Activated T-cell treated with anti-CD3 and anti-CD28 coated beads, Interleukin-2, amount 50 U/mL, for 48 hours (primary cell): ENCODE measurements around the gene TNXB.
"Not testable (repeated sequence)": the region's sequence is repeated elsewhere in the genome, so short reads cannot be mapped to it uniquely, and the experiment has no call there.

Source experiments
- DNase-seq, 2 experiments: peaks; one replicate each; pipeline ENCODE4 v3.0.0-alpha.2; 2020

TNXB gene

DNA sequence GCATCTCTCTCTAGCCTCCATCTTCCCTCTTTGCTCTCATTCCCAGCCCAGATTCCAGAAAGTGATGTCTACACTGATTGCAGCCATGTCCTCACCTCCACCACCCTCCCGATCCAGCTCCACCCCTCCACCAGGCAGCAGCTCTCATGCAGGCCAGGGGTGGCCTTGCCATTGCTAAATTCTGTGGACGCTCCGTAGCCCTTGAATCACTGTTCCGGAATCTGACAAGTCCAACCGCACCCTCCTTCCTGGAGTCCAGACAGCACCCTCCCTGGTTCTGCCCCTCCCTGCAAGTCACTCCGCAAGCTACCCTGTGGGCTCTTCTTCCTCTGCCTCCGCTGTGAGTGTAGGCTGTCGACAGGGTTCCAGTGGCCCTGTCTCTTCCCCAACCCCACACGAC is 26.2 kb downstream of the TNXB start:
- DNase-seq: no peak

DNA sequence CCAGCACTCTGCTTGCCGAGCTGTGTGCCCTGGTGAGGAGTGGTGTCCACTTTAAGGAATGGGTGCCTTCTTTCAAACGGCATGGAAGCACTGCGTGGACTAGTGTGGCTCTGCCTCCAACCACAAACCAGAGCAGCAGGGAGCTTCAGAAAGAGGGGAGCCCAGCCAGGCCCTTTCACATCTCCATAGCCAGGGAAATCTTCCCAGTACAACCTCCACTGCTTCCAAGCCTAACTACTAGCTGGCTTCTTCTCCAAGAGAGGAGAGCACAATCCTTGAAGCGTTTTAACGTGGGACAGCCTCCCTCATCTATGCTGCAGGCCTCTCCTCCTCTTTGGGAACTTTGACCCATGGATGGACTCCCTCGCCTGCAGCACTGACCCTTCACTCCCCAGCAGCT is 26.7 kb downstream of the TNXB start:
- DNase-seq: no peak

DNA sequence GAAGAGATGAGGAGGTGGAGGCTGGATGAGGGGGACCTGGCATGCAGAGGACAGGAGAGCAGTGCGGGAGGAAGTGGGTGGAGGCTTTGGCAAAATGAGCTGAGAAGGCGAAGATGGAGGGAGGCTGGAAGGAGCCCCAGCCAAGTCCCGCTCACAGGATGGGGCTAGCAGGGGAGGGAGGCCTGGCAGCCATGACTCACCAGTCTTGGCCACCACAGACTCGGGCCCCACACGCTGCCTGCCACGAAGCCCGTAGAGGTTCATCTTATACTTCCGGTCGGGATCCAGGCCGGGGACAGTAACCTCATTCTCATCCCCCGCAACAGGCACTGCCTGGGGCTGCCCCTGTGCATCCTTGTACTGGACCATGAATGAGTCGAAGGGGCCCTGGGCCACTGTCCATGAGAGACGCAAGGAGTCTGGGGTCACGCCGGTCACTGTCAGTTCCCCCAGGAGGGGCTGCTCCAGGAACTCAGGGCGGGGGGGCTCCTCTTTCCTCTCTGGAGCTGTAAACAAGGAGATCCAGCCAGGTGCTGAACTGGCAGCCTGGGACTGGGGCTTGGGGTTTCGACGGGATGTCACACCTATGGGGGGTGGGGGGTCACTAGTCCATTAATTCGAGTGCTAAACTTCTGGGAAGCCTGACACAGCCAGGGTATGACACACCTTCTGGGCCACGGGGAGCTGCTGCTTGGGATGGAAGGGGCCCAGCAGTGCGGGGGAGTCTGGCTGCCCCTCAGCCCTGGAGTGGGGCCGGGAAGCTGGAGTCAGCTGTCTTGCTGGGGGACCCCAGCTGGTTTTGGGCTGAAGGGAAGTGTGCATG is 27.8 kb downstream of the TNXB start:
- DNase-seq: no peak

DNA sequence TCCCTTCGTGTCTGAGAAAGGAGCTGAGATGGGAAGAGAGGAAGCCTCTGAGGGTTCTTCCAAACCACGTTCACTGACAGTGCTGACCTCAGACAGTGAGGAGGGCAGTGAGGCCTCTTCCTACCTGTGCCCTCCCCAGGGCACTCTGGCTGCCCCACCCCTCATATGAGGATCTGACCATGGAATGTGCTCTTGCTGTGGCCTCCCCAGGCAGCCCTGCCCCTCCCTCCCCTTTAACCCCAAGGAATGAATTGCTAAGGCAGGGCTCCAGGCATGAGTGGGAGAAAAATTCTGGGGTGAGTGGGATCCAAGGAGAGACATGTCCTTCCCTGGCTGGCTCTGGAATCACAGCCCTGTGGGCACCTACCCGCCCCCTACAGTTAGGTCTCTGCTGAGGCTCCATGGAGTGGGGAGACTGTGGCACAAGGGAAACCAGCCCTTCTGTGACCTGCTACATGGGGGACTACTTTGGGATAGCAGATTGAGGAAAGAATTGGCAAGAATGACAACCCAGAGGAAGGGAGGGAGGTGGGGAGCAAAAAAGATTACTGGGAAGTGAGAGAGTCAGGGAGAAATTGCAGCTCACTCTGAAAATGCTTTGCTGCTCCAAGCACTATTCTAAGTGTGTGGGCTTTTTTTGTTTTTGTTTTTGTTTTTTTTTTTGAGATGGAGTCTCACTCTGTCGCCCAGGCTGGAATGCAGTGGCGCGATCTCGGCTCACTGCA is 29.4 kb downstream of the TNXB start:
- DNase-seq: no peak

DNA sequence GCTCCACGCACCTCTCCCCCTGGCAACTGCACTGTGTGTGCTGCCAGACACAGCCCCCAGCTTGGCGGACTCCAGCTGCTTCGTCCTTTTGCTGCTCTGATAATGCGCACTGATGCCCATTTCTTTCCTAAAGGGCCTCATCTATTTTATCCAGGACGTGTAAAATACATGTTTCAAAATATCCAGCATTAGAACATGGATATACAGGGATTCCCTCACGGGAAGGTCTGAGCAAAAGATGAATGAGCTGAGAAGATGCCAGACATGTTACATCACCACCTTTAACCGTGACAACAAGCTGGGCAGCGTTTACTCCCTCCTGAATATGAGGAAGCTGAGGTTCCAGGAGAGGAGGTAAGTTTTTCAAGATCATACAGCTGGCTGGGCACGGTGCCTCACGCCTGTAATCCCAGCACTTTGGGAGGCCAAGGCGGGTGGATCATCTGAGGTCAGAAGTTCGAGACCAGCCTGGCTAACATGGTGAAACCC is 32.8 kb downstream of the TNXB start:
- no peak for DNase-seq

DNA sequence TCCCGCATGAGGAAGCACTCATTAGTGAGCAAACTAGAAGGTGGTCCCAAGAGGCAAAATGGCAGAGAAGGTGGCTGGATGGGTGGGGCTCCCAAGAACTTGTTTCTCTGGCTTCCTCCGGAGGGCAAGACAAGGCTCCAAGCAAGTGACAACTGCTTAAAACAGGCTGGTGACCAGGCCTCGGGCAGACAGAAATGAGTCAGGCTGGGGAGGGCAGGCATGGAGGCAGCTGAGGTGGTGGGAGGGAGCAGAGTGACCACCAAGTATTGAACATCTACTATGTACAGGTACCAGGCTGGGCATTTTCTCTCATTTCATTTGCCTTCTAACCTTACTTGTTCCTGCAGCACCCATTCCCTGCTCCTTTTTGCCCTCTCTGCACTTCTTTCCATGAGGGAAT is 33.4 kb downstream of the TNXB start:
- DNase-seq: no peak

DNA sequence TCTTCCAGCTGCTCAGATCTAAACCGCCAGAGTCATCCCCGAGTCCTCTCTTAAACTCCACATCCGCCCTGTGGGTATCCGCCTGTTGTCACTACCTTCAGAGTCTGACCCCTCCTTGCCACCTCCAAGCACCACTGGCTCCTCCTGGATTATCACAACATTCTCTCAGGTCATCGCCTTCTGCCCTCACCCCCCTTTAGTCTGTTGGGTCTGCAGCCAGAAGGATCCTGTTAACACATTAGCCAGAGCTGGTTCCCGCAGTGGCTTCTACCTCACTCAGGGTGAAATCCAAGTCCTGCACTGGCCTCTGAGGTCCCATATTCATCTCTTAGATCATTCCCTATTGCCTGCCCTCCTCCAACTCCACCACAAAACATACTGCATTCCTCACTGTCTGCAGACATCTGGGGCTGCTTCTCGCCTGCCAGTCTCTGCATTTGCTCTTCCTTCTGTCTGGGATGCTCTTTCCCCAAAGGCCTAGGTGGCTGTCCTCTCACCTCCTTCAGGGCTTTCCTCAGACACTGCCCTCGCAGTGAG is 34.1 kb downstream of the TNXB start:
- DNase-seq: no peak

DNA sequence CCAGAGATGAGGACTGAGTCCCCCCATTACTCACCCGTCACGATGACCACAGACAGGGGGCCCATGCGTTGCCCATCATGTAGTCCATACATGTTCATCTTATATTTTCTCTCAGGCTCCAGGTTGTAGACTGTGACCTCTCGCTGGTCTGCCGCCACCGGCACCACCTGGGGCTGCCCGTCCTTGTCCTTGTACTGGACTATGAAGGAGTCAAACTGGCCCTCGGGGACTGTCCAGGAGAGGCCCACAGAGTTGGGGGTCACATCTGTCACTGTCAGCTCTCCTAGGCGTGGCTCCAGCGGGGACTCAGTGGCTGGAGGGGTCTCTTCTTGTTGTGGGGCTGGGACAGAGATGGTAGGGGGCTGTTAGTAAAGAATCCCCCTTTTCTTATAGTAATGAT is 35.5 kb downstream of the TNXB start:
- no peak for DNase-seq

DNA sequence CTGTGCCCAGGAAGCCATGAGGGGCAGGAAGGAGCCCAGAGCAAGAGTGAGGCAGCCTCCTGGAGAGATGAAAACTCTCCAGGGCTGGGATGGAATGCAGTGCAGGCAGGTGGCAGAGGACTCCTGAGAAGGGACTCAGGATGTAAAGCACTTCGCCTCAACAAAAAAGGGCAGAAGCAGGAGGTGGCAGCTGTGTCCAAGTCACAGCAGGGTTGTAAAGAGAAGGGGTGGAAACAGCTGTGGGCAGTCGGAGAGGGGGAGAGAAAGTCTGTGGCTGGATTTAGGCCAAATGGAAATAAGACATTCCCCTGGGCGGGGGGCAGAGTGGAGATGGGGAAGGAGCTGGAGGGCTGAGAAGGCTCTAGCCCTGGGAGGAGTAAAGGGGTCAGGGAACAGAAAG is 36.0 kb downstream of the TNXB start:
- no peak for DNase-seq

DNA sequence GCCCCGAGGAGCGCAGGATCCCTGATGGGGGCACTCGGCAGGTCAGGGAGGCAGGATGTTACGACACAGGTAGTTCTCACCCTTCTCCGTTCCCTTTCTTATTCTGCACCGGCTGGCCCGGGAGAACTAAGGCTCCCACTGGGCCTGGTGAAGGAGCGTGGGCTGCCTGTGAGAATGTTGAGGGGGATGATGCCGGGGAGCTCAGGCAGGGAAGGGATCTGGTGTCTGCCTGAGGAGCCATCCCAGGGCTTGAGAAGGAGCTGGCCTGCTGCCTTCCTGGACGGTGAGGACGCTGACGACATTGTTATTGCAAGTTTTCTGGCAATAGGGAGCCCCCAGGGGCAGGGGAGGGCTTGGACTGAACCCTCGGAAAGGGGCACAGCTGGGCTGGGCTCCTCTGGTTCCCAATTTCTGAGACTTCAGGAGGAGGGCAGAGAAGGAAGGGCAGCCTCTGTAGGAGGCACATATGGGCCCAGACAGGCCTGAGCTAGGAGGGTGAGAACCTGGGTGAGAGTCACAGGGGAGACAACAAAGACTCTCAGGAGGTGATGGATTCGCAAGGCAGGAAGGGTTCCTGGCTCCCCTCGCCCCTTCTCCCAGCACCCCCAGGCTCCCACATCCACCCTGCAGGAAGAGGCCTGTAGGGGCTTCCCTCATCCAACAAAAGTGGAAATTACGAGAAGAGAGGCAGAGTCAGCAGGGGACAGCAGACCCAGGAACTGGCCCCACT is 38.2 kb downstream of the TNXB start:
- DNase-seq: no peak

DNA sequence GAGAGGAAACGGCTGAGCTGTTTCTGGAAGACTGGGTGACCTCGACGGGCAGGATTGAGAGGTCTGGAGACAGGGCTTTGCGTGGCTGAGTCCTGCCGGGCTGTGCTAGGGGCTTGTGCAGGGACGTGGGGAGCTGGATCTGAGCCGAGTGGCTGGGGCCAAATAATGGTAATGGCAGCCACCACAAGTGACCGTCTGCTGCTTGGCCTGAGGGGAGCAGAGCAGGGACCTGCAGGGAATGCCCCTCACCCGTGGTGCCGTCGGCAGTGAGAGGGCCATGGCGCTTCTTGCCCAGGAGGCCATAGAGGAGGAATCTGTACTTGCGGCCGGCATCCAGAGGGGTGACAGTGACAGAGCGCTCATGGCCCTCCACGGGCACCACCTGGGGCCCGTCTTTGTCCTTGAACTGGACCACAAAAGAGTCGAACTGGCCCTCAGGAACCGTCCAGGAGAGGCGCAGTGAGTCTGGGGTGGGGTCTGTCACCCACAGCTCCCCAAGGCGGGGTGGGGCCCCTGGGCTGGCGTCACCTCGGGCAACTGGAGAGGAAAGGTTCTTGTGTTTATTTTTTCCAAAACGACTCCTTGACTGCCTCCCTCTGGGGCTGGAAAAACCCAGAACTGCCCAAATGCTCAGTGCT is 39.1 kb downstream of the TNXB start:
- DNase-seq: no peak

DNA sequence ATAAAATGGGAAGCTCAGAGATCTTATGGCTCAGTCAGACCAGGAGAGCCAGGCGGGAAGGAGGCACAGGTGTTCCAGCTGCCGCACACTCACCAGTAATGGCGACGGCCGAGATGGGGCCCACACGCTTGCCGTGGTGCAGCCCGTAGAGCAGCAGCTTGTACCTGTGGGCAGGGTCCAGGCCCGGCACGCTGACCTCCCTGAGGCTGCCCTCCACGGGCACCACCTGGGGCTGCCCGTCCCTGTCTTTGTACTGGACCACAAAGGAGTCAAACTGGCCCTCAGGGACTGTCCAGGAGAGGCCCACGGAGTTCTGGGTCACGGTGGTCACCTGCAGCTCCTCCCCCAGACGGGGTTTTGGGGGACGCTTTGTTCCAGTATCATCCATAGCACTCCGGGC is 39.7 kb downstream of the TNXB start:
- no peak for DNase-seq

DNA sequence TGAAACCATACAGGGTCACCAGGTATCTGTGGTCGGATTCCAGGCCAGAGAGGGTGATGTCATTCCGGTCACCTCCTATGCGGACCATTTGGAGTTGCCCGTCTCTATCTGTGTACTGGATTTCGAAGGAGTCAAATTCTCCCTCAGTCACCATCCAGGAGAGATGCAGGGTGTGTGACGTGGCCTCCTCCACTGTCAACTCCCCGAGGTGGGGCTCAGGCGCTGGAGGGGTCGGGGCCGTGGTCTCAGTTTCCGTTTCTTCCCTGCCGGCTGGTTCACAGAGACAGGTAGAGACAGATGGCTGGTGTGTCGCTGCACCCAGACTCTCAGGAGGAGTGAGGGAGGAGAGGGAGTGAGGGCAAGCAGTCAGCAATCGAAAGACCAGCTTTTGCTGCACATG is 40.3 kb downstream of the TNXB start:
- DNase-seq: no peak

DNA sequence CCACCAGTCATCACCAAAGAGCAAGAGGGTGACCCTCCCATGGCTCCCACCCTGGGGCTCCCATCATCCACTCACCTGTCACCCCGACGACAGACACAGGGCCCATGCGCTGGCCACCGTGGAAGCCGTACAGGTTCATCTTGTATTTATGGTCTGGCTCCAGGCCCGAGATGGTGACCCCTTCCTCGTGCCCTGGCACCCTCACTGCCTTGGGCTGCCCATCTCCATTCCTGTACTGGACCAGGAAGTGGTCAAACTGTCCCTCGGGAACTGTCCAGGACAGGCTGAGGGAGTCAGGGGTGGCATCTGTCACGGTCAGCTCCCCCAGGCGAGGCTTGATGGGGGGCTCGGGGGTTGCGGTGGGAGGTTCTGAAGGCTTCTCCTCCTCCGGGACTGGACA is 40.8 kb downstream of the TNXB start:
- not testable (repeated sequence) for DNase-seq

DNA sequence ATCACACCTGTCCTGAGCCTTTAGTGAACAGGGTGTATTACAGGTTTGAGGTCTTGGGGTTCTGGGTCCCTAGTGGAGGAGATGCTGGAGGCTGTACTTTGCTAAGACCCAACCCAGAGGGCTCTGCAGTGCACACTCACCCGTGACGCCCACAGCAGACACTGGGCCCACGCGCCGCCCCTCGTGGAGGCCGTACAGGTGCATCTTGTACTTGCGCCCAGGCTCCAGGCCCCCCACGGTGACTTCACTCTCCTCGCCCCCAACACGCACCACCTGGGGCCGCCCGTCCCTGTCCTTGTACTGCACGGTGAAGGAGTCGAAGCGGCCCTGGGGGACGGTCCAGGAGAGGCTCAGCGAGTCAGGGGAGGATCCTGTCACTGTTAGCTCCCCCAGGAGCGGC is 41.6 kb downstream of the TNXB start:
- not testable (repeated sequence) for DNase-seq

DNA sequence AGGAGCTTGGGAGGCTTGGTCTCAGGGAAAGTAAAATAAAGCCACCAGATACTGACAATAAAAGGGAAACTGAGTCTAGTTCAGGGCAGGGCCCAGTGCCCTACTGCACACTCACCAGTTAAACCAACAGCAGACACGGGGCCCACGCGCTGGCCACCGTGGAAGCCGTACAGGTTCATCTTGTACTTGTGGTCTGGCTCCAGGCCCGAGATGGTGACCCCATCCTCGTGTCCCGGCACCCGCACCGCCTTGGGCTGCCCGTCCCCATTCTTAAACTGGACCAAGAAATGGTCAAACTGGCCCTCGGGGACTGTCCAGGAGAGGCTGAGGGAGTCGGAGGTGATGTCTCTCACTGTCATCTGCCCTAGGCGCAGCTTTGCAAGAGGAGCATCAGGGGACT is 44.4 kb downstream of the TNXB start:
- no peak for DNase-seq

DNA sequence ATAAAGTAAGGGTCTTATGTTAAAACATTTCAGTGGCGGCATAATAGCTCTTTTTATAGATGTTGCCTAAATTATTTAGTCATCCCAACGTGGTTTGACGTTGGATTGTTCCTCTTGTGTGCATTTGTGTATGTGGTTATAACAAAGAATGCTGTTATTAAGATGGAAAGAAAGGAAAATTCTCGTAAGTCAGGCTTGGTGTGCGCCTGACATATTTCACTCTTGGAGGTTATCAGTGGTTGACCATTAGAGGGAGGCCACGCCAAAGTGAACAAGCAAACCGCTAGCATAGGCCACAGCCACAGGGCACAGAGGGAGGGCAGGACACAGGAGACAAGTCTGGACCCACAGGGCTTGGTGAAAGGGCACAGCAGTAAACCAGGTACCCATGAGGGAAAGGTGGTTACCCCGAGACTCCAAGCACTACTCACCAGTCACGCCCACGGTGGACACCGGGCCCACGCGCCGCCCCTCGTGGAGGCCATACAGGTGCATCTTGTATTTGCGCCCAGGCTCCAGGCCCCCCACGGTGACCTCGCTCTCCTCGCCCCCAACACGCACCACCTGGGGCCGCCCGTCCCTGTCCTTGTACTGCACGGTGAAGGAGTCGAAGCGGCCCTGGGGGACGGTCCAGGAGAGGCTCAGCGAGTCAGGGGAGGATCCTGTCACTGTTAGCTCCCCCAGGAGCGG is 48.0 kb downstream of the TNXB start:
- no peak for DNase-seq

DNA sequence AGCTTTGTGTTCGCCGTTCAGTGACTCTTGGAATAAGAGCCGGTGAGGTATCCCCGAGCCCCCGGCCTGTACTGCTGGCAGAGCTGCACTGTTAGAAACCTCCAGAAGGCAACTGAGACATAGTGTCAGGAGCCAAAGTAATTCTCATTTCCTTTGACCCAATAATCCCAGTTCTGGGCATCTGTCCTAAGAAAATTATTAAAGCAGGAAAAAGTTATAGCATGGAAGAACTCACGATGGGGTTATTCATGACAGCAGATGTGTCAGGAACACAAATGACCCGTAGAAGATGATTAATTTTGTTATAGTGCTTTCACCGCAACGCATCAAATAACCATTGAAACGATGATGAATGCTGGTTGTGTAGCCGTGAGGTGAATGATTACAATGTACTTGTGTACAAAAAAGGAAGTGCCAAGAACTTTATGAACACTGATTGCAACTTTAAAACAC is 50.6 kb downstream of the TNXB start:
- no peak for DNase-seq

DNA sequence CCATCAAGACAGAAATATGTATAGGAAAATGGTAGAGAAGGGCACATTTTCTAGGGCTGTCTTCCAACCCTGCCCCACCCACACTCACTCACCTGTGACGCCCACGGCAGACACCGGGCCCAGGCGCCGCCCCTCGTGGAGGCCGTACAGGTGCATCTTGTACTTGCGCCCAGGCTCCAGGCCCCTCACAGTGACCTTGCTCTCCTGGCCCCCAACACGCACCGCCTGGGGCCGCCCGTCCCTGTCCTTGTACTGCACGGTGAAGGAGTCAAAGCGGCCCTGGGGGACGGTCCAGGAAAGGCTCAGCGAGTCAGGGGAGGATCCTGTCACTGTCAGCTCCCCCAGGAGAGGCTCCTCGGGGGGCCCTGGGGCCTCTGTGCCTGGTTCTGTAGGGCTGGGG is 51.2 kb downstream of the TNXB start:
- DNase-seq: no peak

DNA sequence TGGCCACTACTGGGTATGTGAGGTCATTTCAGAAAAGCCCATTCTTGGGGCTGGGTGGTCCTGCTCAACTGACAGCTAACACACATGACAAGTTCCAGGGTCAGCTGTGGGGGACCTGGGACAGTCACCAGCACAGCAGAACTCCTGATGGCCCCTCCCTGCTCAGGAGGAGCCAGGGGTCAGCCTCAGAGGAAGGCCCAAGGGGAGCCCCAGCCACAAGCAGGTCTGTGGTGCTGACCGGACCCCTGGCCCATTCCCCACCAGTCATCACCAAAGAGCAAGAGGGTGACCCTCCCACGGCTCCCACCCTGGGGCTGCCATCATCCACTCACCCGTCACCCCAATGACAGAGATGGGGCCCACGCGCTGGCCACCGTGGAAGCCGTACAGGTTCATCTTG is 52.9 kb downstream of the TNXB start:
- no peak for DNase-seq

DNA sequence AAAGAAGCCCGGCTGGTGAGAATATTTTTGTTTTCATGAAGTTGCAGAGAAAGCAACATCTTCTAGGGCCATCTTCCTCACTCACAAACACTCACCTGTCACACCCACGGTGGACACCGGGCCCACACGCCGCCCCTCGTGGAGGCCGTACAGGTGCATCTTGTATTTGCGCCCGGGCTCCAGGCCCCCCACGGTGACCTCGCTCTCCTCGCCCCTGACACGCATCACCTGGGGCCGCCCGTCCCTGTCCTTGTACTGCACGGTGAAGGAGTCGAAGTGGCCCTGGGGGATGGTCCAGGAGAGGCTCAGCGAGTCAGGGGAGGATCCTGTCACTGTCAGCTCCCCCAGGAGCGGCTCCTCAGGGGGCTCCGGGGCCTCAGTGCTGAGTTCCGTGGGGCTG is 53.4 kb downstream of the TNXB start:
- not testable (repeated sequence) for DNase-seq

DNA sequence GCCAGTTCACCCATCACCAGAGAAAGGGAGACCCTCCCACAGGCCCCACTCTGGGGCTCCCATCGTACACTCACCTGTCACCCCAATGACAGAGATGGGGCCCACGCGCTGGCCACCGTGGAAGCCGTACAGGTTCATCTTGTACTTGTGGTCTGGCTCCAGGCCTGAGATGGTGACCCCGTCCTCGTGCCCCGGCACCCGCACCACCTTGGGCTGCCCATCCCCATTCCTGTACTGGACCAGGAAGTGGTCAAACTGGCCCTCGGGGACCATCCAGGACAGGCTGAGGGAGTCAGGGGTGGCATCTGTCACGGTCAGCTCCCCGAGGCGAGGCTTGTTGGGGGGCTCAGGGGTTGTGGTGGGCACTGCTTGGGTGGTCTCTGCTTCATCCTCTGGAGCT is 55.8 kb downstream of the TNXB start:
- DNase-seq: not testable (repeated sequence)
